NCI-H1436 (cell line): ENCODE data around the gene LRRC26.

Source experiments
- DNase-seq: peaks from one replicate; lab custom pipeline; 2025; lab: John Stamatoyannopoulos, UW

LRRC26 gene

GRCh38 chr9:137167747-137168572 lies 1.9 kb downstream of the LRRC26 start:
- DNase-seq = no peak

GRCh38 chr9:137167277-137167746 lies 2.5 kb downstream of the LRRC26 start:
- DNase-seq = no peak

GRCh38 chr9:137166380-137167229 lies 3.2 kb downstream of the LRRC26 start:
- DNase-seq = no peak

- no peak for DNase-seq
These were observed 4.5 kb downstream of the LRRC26 start for GRCh38 chr9:137165250-137165836.

- DNase-seq = no peak
These were observed 5.2 kb downstream of the LRRC26 start for GRCh38 chr9:137164370-137165249.

- DNase-seq = no peak
These were observed 6.0 kb downstream of the LRRC26 start for GRCh38 chr9:137163805-137164204.

GRCh38 chr9:137163365-137163715 lies 6.5 kb downstream of the LRRC26 start:
- DNase-seq = no peak

- DNase-seq = no peak
These were observed 7.1 kb downstream of the LRRC26 start for GRCh38 chr9:137162505-137163364.

GRCh38 chr9:137161558-137162486 lies 8.0 kb downstream of the LRRC26 start:
- DNase-seq = peak; percentile 78

- DNase-seq = peak; percentile 78
These were observed 8.9 kb downstream of the LRRC26 start for GRCh38 chr9:137160716-137161557.

- no peak for DNase-seq
These were observed 9.8 kb downstream of the LRRC26 start for GRCh38 chr9:137160054-137160425.

- no peak for DNase-seq
These were observed 10.5 kb downstream of the LRRC26 start for GRCh38 chr9:137159105-137160053.

GRCh38 chr9:137158625-137159024 lies 11.2 kb downstream of the LRRC26 start:
- DNase-seq = no peak

- DNase-seq = no peak
These were observed 12.0 kb downstream of the LRRC26 start for GRCh38 chr9:137157618-137158415.

GRCh38 chr9:137156567-137157375 lies 13.1 kb downstream of the LRRC26 start:
- peak; percentile 74 for DNase-seq
